ENCODE results near the gene PRMT1.

PRMT1 gene

GRCh38 chr19:49657493-49658138 lies 19.5 kb upstream of the PRMT1 start:
- no peak for TF ChIP-seq CTCF (IDR thresholded peaks at IDR 0.05; ENCODE audit: insufficient read depth, low read depth, low read length, missing control alignments)
- no peak overlapping the region for H3K4me3 ChIP-seq (ENCODE audit: low read depth, low read length)
- no peak for DNase-seq (ENCODE audit: low read depth)

- no peak overlapping the region for H3K4me3 ChIP-seq (ENCODE audit: low read depth, low read length)
- no peak for DNase-seq (ENCODE audit: low read depth)
- TF ChIP-seq CTCF (IDR thresholded peaks at IDR 0.05; ENCODE audit: insufficient read depth, low read depth, low read length, missing control alignments) = no peak
These were observed 18.9 kb upstream of the PRMT1 start for GRCh38 chr19:49658139-49658517.

- no peak for TF ChIP-seq CTCF (IDR thresholded peaks at IDR 0.05; ENCODE audit: insufficient read depth, low read depth, low read length, missing control alignments)
- DNase-seq (ENCODE audit: low read depth) = no peak
- no peak overlapping the region for H3K4me3 ChIP-seq (ENCODE audit: low read depth, low read length)
These were observed 18.3 kb upstream of the PRMT1 start for GRCh38 chr19:49658566-49659442.

- DNase-seq (ENCODE audit: low read depth) = no peak
- H3K4me3 ChIP-seq (ENCODE audit: low read depth, low read length) = no peak overlapping the region
- TF ChIP-seq CTCF (IDR thresholded peaks at IDR 0.05; ENCODE audit: insufficient read depth, low read depth, low read length, missing control alignments) = no peak
These were observed 16.6 kb upstream of the PRMT1 start for GRCh38 chr19:49660338-49660961.

- no peak for DNase-seq (ENCODE audit: low read depth)
- TF ChIP-seq CTCF (IDR thresholded peaks at IDR 0.05; ENCODE audit: insufficient read depth, low read depth, low read length, missing control alignments) = no peak
- no peak overlapping the region for H3K4me3 ChIP-seq (ENCODE audit: low read depth, low read length)
These were observed 15.1 kb upstream of the PRMT1 start for GRCh38 chr19:49662011-49662410.

- TF ChIP-seq CTCF (IDR thresholded peaks at IDR 0.05; ENCODE audit: insufficient read depth, low read depth, low read length, missing control alignments) = no peak
- no peak for DNase-seq (ENCODE audit: low read depth)
- no peak overlapping the region; the same call in 1 of the 2 replicates for H3K4me3 ChIP-seq (ENCODE audit: low read depth, low read length)
These were observed 13.8 kb upstream of the PRMT1 start for GRCh38 chr19:49663224-49663623.
